Neural cell (in vitro differentiated cells): ENCODE measurements around the gene CD27. TPM values are rescaled to one million over a fixed set of nuclear protein-coding genes. Genes with fewer than 3 reads are reported as not detected.
"Not testable (repeated sequence)": the region's sequence is repeated elsewhere in the genome, so short reads cannot be mapped to it uniquely, and the experiment has no call there.

ENCODE experiments used
- H2AFZ ChIP-seq: fragments of 200-600, 300-800 bp; sonication (generic), shearing (Covaris generic); 2 replicates; pipeline ENCODE4 v1.6.0; 2014; ENCODE audit warnings: low read depth, mild to moderate bottlenecking, antibody characterized with exemption, low read length, moderate library complexity
- H3F3A ChIP-seq: fragments of 200-600 bp; shearing (Covaris generic); 2 replicates; pipeline ENCODE4 v1.6.1; 2016; ENCODE audit warnings: mild to moderate bottlenecking, moderate library complexity, mixed read lengths, antibody characterized with exemption, low read length; ENCODE audit not compliant: insufficient read depth, poor library complexity, severe bottlenecking
- H3K27ac ChIP-seq: fragments of 200-600, 300-800 bp; sonication (generic), shearing (Covaris generic); 2 replicates; pipeline ENCODE4 v1.5.1; 2014; ENCODE audit warnings: mild to moderate bottlenecking, low read length, moderate library complexity
- H3K27me3 ChIP-seq: fragments of 300-800, 200-600 bp; sonication (generic), shearing (Covaris generic); 2 replicates; pipeline ENCODE4 v1.6.0; 2014; ENCODE audit warnings: mild to moderate bottlenecking, low read depth, low read length, moderate library complexity; ENCODE audit not compliant: insufficient read depth
- H3K36me3 ChIP-seq: fragments of 300-800, 200-600 bp; sonication (generic), shearing (Covaris generic); 2 replicates; pipeline ENCODE4 v1.5.1; 2014; ENCODE audit warnings: mild to moderate bottlenecking, antibody characterized with exemption, low read length, moderate library complexity; ENCODE audit not compliant: insufficient read depth
- H3K4me2 ChIP-seq: fragments of 300-800, 200-600 bp; sonication (generic), shearing (Covaris generic); 2 replicates; pipeline ENCODE4 v1.6.0; 2014; ENCODE audit warnings: mild to moderate bottlenecking, low read length
- H3K4me3 ChIP-seq: fragments of 300-800, 200-600 bp; sonication (generic), shearing (Covaris generic); 2 replicates; pipeline ENCODE4 v1.5.1; 2014; ENCODE audit warnings: mild to moderate bottlenecking, low read length, moderate library complexity
- H3K79me2 ChIP-seq: fragments of 200-600 bp; shearing (Covaris generic); replicated peaks from 2 replicates; pipeline ENCODE4 v1.6.0; 2014; ENCODE audit warnings: mild to moderate bottlenecking, low read length, moderate library complexity; ENCODE audit not compliant: insufficient read depth
- H3K9ac ChIP-seq: fragments of 300-800, 200-600 bp; sonication (generic), shearing (Covaris generic); 2 replicates; pipeline ENCODE4 v1.6.1; 2016; ENCODE audit warnings: mild to moderate bottlenecking, low read length, mixed read lengths
- H3K9me2 ChIP-seq: fragments of 200-600 bp; shearing (Covaris generic); 2 replicates; pipeline ENCODE4 v1.6.1; 2016; ENCODE audit warnings: mild to moderate bottlenecking, low read length, mixed read lengths; ENCODE audit not compliant: insufficient read depth
- H3K9me3 ChIP-seq: fragments of 200-600, 300-800 bp; sonication (generic), shearing (Covaris generic); 2 replicates; pipeline ENCODE4 v1.6.1; 2016; ENCODE audit warnings: mild to moderate bottlenecking, mixed run types, low read length, moderate library complexity, mixed read lengths
- H4K20me1 ChIP-seq: fragments of 200-600 bp; shearing (Covaris generic); 2 replicates; pipeline ENCODE4 v1.6.1; 2016; ENCODE audit warnings: mild to moderate bottlenecking, mixed run types; ENCODE audit not compliant: insufficient read depth
- CTCF ChIP-seq: fragments of 450-650 bp; IDR thresholded peaks from 2 replicates; pipeline ENCODE4 v1.5.1; 2014; ENCODE audit warnings: antibody characterized with exemption, mild to moderate bottlenecking, moderate library complexity; ENCODE audit not compliant: poor library complexity, severe bottlenecking
- EP300 ChIP-seq: fragments of 450-650 bp; conservative IDR thresholded peaks from 2 replicates; pipeline ENCODE4 v1.6.1; 2014; ENCODE audit warnings: antibody characterized with exemption, mild to moderate bottlenecking, moderate library complexity; ENCODE audit not compliant: poor library complexity, severe bottlenecking
- EZH2 ChIP-seq: fragments of 200-600, 300-800 bp; shearing (Covaris generic), sonication (generic); IDR thresholded peaks from 2 replicates; pipeline ENCODE4 v1.6.1; 2014; ENCODE audit warnings: antibody characterized with exemption, low read length, borderline replicate concordance, mild to moderate bottlenecking; ENCODE audit not compliant: insufficient read depth, poor library complexity, severe bottlenecking
- MXI1 ChIP-seq: fragments of 450-650 bp; conservative IDR thresholded peaks from 2 replicates; pipeline ENCODE4 v1.6.1; 2014; ENCODE audit warnings: antibody characterized with exemption, mild to moderate bottlenecking; ENCODE audit not compliant: poor library complexity, severe bottlenecking
- POLR2AphosphoS5 ChIP-seq: IDR thresholded peaks from 2 replicates; pipeline ENCODE4 v1.6.1; 2012
- RAD21 ChIP-seq: fragments of 450-650 bp; conservative IDR thresholded peaks from 2 replicates; pipeline ENCODE4 v1.6.1; 2014; ENCODE audit warnings: antibody characterized with exemption, mild to moderate bottlenecking, moderate library complexity
- SMC3 ChIP-seq: fragments of 450-650 bp; conservative IDR thresholded peaks from 2 replicates; pipeline ENCODE4 v1.6.1; 2014; ENCODE audit warnings: antibody characterized with exemption, mild to moderate bottlenecking, moderate library complexity; ENCODE audit not compliant: poor library complexity
- TAF1 ChIP-seq: IDR thresholded peaks from 2 replicates; pipeline ENCODE4 v1.6.1; 2012; ENCODE audit warnings: low read depth
- polyA plus RNA-seq: library from polyadenylated mRNA; depleted of rRNA; stranded (reverse); fragments of >200 nt; gene quantifications from 2 replicates; pipeline ENCODE4 v1.2.3, GENCODE V29; 2014
- TF ChIP-seq, protein P1 (sequence below): IDR thresholded peaks from 2 replicates; pipeline ENCODE4 v1.6.1; 2012; ENCODE audit warnings: borderline replicate concordance

The CD27 gene
- polyA plus RNA-seq, 1 donor from 2014 or later, result not detected

DNA sequence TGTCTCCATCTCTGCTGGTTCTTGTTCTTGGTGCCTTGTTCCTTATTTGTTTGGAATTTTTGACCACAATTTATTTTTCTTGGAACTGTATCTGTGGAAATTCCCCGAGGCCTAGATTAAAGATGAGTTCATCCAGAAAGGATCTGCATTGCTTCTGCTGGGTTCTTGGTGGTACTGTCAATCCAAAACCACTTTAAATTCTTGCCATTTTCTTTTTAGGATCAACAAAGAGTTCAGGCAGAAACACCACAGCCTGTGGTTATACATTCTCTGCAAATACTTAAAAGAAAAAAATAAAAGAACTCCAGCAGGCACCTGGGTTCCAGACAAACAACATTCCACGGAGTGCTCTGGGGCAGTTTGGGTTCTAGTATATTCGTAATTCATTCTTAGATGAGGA lies 31.7 kb downstream of the CD27 start:
- Histone ChIP-seq H3K79me2 (no peaks in the 10 kb centered on the region), H2AFZ (no peak overlapping the region), H3K9me3 (no peaks in the 10 kb centered on the region), H3K9ac (no peak overlapping the region), H4K20me1 (no peaks in the 10 kb centered on the region), H3K36me3 (no peaks in the 10 kb centered on the region), H3K4me3 (no peak overlapping the region), H3K9me2 (no peaks in the 10 kb centered on the region), H3K27ac (no peak overlapping the region), H3K4me2 (no peak overlapping the region), H3F3A (no peaks in the 10 kb centered on the region), H3K27me3 (no peaks in the 10 kb centered on the region)
- TF ChIP-seq SMC3 (no peak), POLR2AphosphoS5 (no peak), EP300 (no peak), CTCF (no peak), RAD21 (no peak), MXI1 (no peak), TAF1 (no peak), EZH2 (no peak)
- TF ChIP-seq, protein P1, sequence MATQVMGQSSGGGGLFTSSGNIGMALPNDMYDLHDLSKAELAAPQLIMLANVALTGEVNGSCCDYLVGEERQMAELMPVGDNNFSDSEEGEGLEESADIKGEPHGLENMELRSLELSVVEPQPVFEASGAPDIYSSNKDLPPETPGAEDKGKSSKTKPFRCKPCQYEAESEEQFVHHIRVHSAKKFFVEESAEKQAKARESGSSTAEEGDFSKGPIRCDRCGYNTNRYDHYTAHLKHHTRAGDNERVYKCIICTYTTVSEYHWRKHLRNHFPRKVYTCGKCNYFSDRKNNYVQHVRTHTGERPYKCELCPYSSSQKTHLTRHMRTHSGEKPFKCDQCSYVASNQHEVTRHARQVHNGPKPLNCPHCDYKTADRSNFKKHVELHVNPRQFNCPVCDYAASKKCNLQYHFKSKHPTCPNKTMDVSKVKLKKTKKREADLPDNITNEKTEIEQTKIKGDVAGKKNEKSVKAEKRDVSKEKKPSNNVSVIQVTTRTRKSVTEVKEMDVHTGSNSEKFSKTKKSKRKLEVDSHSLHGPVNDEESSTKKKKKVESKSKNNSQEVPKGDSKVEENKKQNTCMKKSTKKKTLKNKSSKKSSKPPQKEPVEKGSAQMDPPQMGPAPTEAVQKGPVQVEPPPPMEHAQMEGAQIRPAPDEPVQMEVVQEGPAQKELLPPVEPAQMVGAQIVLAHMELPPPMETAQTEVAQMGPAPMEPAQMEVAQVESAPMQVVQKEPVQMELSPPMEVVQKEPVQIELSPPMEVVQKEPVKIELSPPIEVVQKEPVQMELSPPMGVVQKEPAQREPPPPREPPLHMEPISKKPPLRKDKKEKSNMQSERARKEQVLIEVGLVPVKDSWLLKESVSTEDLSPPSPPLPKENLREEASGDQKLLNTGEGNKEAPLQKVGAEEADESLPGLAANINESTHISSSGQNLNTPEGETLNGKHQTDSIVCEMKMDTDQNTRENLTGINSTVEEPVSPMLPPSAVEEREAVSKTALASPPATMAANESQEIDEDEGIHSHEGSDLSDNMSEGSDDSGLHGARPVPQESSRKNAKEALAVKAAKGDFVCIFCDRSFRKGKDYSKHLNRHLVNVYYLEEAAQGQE, result no peak

DNA sequence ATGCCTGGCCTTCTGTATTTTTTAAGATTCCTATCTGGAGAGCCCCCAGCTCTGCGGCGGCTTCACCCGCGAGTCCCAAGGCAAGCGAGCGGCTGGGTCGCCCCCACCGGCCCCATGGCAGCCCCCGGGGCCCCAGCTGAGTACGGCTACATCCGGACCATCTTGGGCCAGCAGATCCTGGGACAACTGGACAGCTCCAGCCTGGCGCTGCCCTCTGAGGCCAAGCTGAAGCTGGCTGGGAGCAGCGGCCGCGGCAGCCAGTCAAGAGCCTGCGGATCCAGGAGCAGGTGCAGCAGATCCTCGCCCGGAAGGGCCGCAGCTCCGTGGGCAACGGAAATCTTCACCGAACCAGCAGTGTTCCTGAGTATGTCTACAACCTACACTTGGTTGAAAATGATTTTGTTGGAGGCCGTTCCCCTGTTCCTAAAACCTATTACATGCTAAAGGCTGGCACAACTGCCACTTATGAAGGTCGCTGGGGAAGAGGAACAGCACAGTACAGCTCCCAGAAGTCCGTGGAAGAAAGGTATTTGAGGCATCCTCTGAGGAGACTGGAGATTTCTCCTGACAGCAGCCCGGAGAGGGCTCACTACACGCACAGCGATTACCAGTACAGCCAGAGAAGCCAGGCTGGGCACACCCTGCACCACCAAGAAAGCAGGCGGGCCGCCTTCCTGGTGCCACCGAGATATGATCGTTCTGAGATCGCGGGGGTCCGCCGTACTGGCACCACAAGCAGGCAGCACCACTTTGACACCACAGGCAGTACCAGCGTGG lies 33.0 kb downstream of the CD27 start:
- not testable (repeated sequence) for H3K4me2 ChIP-seq, H3K9me3 ChIP-seq, H3K9me2 ChIP-seq, H3K79me2 ChIP-seq, H3K9ac ChIP-seq, H3K27ac ChIP-seq, H3K4me3 ChIP-seq, H4K20me1 ChIP-seq, H3F3A ChIP-seq, H3K36me3 ChIP-seq, H3K27me3 ChIP-seq, H2AFZ ChIP-seq

DNA sequence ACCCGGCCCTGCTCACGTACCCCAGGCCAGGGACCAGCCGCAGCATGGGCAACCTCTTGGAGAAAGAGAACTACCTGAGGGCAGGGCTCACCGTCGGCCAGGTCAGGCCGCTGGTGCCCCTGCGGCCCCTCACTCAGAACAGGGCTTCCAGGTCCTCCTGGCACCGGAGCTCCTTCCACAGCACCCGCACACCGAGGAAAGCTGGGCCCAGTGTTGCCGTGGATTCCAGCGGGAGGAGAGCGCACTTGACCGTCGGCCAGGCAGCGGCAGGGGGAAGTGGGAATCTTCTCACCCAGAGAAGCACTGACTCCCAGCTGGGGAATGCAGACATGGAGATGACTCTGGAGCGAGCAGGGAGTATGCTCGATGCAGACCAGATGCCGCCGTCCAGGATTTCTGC lies 33.7 kb downstream of the CD27 start:
- TF ChIP-seq TAF1 (no peak), EP300 (no peak), MXI1 (no peak), SMC3 (no peak), POLR2AphosphoS5 (no peak), RAD21 (no peak)
- TF ChIP-seq, protein P1, result no peak
- H3K9ac ChIP-seq, result no peak overlapping the region
- H3K9me2 ChIP-seq, result no peaks in the 10 kb centered on the region
- no peaks in the 10 kb centered on the region for H4K20me1 ChIP-seq
- H3K4me2 ChIP-seq, result no peak overlapping the region
- H3K4me3 ChIP-seq, result no peak overlapping the region
- H2AFZ ChIP-seq, result no peak overlapping the region
- no peaks in the 10 kb centered on the region for H3K36me3 ChIP-seq
- H3F3A ChIP-seq, result no peaks in the 10 kb centered on the region
- no peaks in the 10 kb centered on the region for H3K79me2 ChIP-seq
- H3K27ac ChIP-seq, result no peak overlapping the region
- no peaks in the 10 kb centered on the region for H3K27me3 ChIP-seq
- H3K9me3 ChIP-seq, result no peaks in the 10 kb centered on the region
